HG02870 (cell line): Measurements from ENCODE around the gene SUPT5H.
"Not testable (repeated sequence)": the region's sequence is repeated elsewhere in the genome, so short reads cannot be mapped to it uniquely, and the experiment has no call there.

Experiments used
- ATAC-seq: cut with Tn5 transposase; IDR thresholded peaks from one replicate; pipeline ENCODE4 v1.9.1; 2021; ENCODE audit warnings: mild to moderate bottlenecking, moderate library complexity; ENCODE audit not compliant: unreplicated experiment

SUPT5H gene

GRCh38 chr19:39463403-39463802 is 18.0 kb downstream of the SUPT5H start:
- no peak for ATAC-seq

GRCh38 chr19:39465956-39466747 is 20.8 kb downstream of the SUPT5H start:
- no peak for ATAC-seq

- no peak for ATAC-seq
These were observed 22.6 kb downstream of the SUPT5H start for GRCh38 chr19:39467941-39468340.

GRCh38 chr19:39469036-39469435 is 23.7 kb downstream of the SUPT5H start:
- ATAC-seq = no peak

GRCh38 chr19:39469567-39469966 is 24.2 kb downstream of the SUPT5H start:
- ATAC-seq = no peak

- ATAC-seq = no peak
These were observed 25.4 kb downstream of the SUPT5H start for GRCh38 chr19:39470724-39471339.

- ATAC-seq = no peak
These were observed 26.6 kb downstream of the SUPT5H start for GRCh38 chr19:39471756-39472536.

GRCh38 chr19:39472746-39473442 is 27.5 kb downstream of the SUPT5H start:
- ATAC-seq = no peak

- ATAC-seq = no peak
These were observed 28.1 kb downstream of the SUPT5H start for GRCh38 chr19:39473443-39473960.

- no peak for ATAC-seq
These were observed 28.8 kb downstream of the SUPT5H start for GRCh38 chr19:39474139-39474620.

GRCh38 chr19:39475748-39476147 is 30.4 kb downstream of the SUPT5H start:
- no peak for ATAC-seq

- not testable (repeated sequence) for ATAC-seq
These were observed 34.0 kb downstream of the SUPT5H start for GRCh38 chr19:39479319-39479801.

- ATAC-seq = no peak
These were observed 34.5 kb downstream of the SUPT5H start for GRCh38 chr19:39479916-39480315.

GRCh38 chr19:39480337-39481228 is 35.2 kb downstream of the SUPT5H start, which contains the start of gene TIMM50:
Gene TIMM50, plus strand, starts transcription at chr19:39480838. Its CDS starts 16 bp downstream, at chr19:39480854.
- peak; percentile 81 for ATAC-seq

- ATAC-seq = no peak
These were observed 35.8 kb downstream of the SUPT5H start for GRCh38 chr19:39481229-39481545.

GRCh38 chr19:39481676-39482075 is 36.3 kb downstream of the SUPT5H start:
- ATAC-seq = no peak

- ATAC-seq = no peak
These were observed 37.8 kb downstream of the SUPT5H start for GRCh38 chr19:39483141-39483540.

GRCh38 chr19:39489756-39490155 is 44.4 kb downstream of the SUPT5H start:
- no peak for ATAC-seq

GRCh38 chr19:39492225-39492624 is 46.8 kb downstream of the SUPT5H start:
- ATAC-seq = no peak

GRCh38 chr19:39492788-39493187 is 47.4 kb downstream of the SUPT5H start:
- no peak for ATAC-seq
